A549 (cell line): ENCODE data around the gene ANKFN1. TPM values are rescaled to one million over a fixed set of nuclear protein-coding genes. Genes with fewer than 3 reads are reported as not detected.
"Not testable (repeated sequence)": the region's sequence is repeated elsewhere in the genome, so short reads cannot be mapped to it uniquely, and the experiment has no call there.

Source experiments
- ATAC-seq, 2 experiments: fragments of 200-7000 bp in 1 of 2; fragments of >200 bp in 1 of 2; cut with Nextera tagmentation in 1 of 2; cut with Tn5 transposase in 1 of 2; 3 replicates each; pipeline versions ENCODE4 v1.8.0 to v1.9.1; 2018 to 2020; ENCODE audit warnings: mild to moderate bottlenecking in 1 of 2, moderate library complexity in 1 of 2
- CTCF ChIA-PET: fragments of 300-600 bp; sonication (Branson Sonifier 250); formaldehyde crosslinking; extraction: SDS; loops from one replicate; lab custom pipeline; 2021; ENCODE audit warnings: antibody characterized with exemption, inconsistent platforms; lab: Yijun Ruan, JAX
- POLR2A ChIA-PET: fragments of 350-600 bp; formaldehyde crosslinking; extraction: SDS; loops from one replicate; lab custom pipeline; 2021; ENCODE audit warnings: antibody characterized with exemption, inconsistent platforms; lab: Yijun Ruan, JAX
- DNase-seq, 2 experiments: peaks; one replicate each; pipeline versions ENCODE4 v3.0.0 to v3.0.0-alpha.2; 2011 to 2016; ENCODE audit warnings: low read depth in 1 of 2, low spot score in 1 of 2
- FAIRE-seq: peaks from 2 replicates; lab custom pipeline; 2011; peaks lifted over from hg19 to GRCh38; lab: Jason Lieb, UNC
- H3K27ac ChIP-seq, 2 experiments: fragments of >200 bp; sonication (Bioruptor Twin); formaldehyde crosslinking; 3 replicates each; pipeline ENCODE4 v1.5.1; 2016 to 2017
- H3K4me1 ChIP-seq: fragments of >200 bp; sonication (Bioruptor Twin); formaldehyde crosslinking; 3 replicates; pipeline ENCODE4 v1.6.1; 2016
- H3K4me2 ChIP-seq: fragments of >200 bp; sonication (Bioruptor Twin); formaldehyde crosslinking; 3 replicates; pipeline ENCODE4 v1.6.1; 2016
- H3K4me3 ChIP-seq: fragments of >200 bp; sonication (Bioruptor Twin); formaldehyde crosslinking; 3 replicates; pipeline ENCODE4 v1.5.1; 2016
- H3K9me3 ChIP-seq: fragments of >200 bp; sonication (Bioruptor Twin); formaldehyde crosslinking; 3 replicates; pipeline ENCODE4 v1.6.1; 2016
- CHD4 ChIP-seq: fragments of 200-600 bp; sonication (generic); IDR thresholded peaks from 2 replicates; pipeline ENCODE4 v1.6.1; 2016; ENCODE audit warnings: antibody characterized with exemption, mild to moderate bottlenecking, borderline replicate concordance
- EHF ChIP-seq: fragments of 250-450 bp; sonication (Bioruptor Pico); IDR thresholded peaks from 2 replicates; pipeline ENCODE4 v1.5.0; 2020; ENCODE audit warnings: mild to moderate bottlenecking
- EP300 ChIP-seq, 2 experiments: fragments of >200 bp; sonication (Bioruptor Twin); formaldehyde crosslinking; IDR thresholded peaks; 2 replicates in 1 of 2; 3 replicates in 1 of 2; pipeline ENCODE4 v1.6.1; 2016 to 2017
- FOXS1 ChIP-seq: fragments of 250-450 bp; sonication (Bioruptor Pico); IDR thresholded peaks from 2 replicates; pipeline ENCODE4 v1.5.0; 2020; ENCODE audit warnings: mild to moderate bottlenecking, moderate library complexity
- GATA3 ChIP-seq: IDR thresholded peaks from 2 replicates; pipeline ENCODE4 v1.6.1; 2012; ENCODE audit warnings: borderline replicate concordance
- HOXA7 ChIP-seq: fragments of 250-450 bp; sonication (Bioruptor Pico); IDR thresholded peaks from 2 replicates; pipeline ENCODE4 v1.5.0; 2020; ENCODE audit warnings: mild to moderate bottlenecking, moderate library complexity
- HOXB5 ChIP-seq: fragments of 250-450 bp; sonication (Bioruptor Pico); IDR thresholded peaks from 2 replicates; pipeline ENCODE4 v1.5.0; 2020; ENCODE audit warnings: mild to moderate bottlenecking, moderate library complexity
- JUN ChIP-seq, 2 experiments: fragments of >200 bp; sonication (Bioruptor Twin); formaldehyde crosslinking; IDR thresholded peaks; 2 replicates in 1 of 2; 3 replicates in 1 of 2; pipeline ENCODE4 v1.6.1; 2016 to 2017
- JUNB ChIP-seq: fragments of >200 bp; sonication (Bioruptor Twin); formaldehyde crosslinking; IDR thresholded peaks from 2 replicates; pipeline ENCODE4 v1.6.1; 2016
- KDM5A ChIP-seq: fragments of 200-600 bp; sonication (generic); IDR thresholded peaks from 2 replicates; pipeline ENCODE4 v1.6.1; 2016; ENCODE audit warnings: antibody characterized with exemption, mild to moderate bottlenecking
- MAFK ChIP-seq: fragments of 450-650 bp; IDR thresholded peaks from 2 replicates; pipeline ENCODE4 v1.6.1; 2014; ENCODE audit not compliant: partially characterized antibody
- NFE2L2 ChIP-seq: fragments of 150-350 bp; conservative IDR thresholded peaks from 2 replicates; pipeline ENCODE4 v1.6.1; 2014; ENCODE audit warnings: low read length
- PHF8 ChIP-seq: fragments of 200-600 bp; sonication (generic); IDR thresholded peaks from 2 replicates; pipeline ENCODE4 v1.6.1; 2016; ENCODE audit warnings: low read depth, mild to moderate bottlenecking, antibody characterized with exemption, moderate library complexity, borderline replicate concordance
- POLR2AphosphoS2 ChIP-seq: conservative IDR thresholded peaks from 2 replicates; pipeline ENCODE4 v1.6.1; 2012; ENCODE audit warnings: low read length, improper control_type of control experiment, inconsistent platforms
- RAD21 ChIP-seq, 2 experiments: fragments of >200 bp in 1 of 2; sonication (Bioruptor Twin) in 1 of 2; formaldehyde crosslinking in 1 of 2; IDR thresholded peaks in 1 of 2; conservative IDR thresholded peaks in 1 of 2; 2 replicates in 1 of 2; 3 replicates in 1 of 2; pipeline ENCODE4 v1.6.1; 2012 to 2018; ENCODE audit warnings: inconsistent platforms in 1 of 2
- RARB ChIP-seq: fragments of 250-450 bp; sonication (Bioruptor Pico); IDR thresholded peaks from 2 replicates; pipeline ENCODE4 v1.8.0; 2021; ENCODE audit warnings: mild to moderate bottlenecking, moderate library complexity
- SMC3 ChIP-seq: fragments of >200 bp; sonication (Bioruptor Twin); formaldehyde crosslinking; IDR thresholded peaks from 3 replicates; pipeline ENCODE4 v1.6.1; 2018; ENCODE audit warnings: inconsistent platforms
- SREBF2 ChIP-seq: fragments of 450-650 bp; IDR thresholded peaks from 2 replicates; pipeline ENCODE4 v1.6.1; 2014; ENCODE audit warnings: mild to moderate bottlenecking, moderate library complexity
- ZFP36 ChIP-seq: fragments of 450-650 bp; IDR thresholded peaks from 2 replicates; pipeline ENCODE4 v1.6.1; 2014; ENCODE audit warnings: borderline replicate concordance; ENCODE audit not compliant: partially characterized antibody
- WGBS: methylation state at CpG from one replicate; pipeline ENCODE4 v1.1.6; 2017; ENCODE audit errors: missing lambda C conversion rate; 5-methylcytosine and 5-hydroxymethylcytosine counted together
- polyA plus RNA-seq, 4 experiments: library from polyadenylated mRNA; depleted of rRNA in 3 of 4; stranded (reverse); fragments of >200 nt; fragmentation: RNase III in 1 of 4; extraction: RNeasy Plus Mini Kit Qiagen cat#74134 plus additional on column Dnase treatment in 1 of 4; gene quantifications; 2 replicates in 3 of 4; 3 replicates in 1 of 4; pipeline ENCODE4 v1.2.3, GENCODE V29; 2011 to 2017
- TF ChIP-seq, protein P1 (sequence below): fragments of 150-350 bp; IDR thresholded peaks from 2 replicates; pipeline ENCODE4 v1.6.1; 2014; ENCODE audit warnings: low read depth, mild to moderate bottlenecking, low read length

Gene ANKFN1
- polyA plus RNA-seq, 2 of the 4 experiments (the other 2 are of a cell fraction): 0.37 TPM; not detected in 1

DNA sequence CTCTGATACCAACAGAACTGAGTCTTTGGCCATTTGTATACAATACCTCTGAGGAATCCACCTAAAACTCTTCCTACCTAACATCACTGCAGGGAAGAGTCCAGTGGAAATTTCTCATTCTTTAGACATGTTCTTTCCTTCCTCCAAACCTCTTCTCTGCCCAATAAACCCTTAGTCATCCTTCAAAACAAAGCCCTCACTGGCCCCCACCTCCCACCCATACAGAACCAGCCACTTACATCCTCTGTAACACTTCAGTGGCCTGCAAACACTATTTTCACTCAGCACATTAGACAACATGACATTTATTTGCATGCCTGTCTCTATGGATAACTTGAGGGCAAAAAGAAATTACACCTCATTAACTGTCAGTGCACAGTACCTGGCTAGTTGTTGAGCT lies 239.9 kb downstream of the ANKFN1 start:
- no peak overlapping the region for H3K4me2 ChIP-seq
- no peaks in the 10 kb centered on the region for H3K4me1 ChIP-seq
- ChIA-PET CTCF (no interaction called here), POLR2A (no interaction called here)
- H3K27ac ChIP-seq: no peak overlapping the region
- no peaks in the 10 kb centered on the region for H3K9me3 ChIP-seq
- no peak overlapping the region for H3K4me3 ChIP-seq
- DNase-seq (no peak), FAIRE-seq (no peak), ATAC-seq (no peak)
- TF ChIP-seq GATA3: no peak
- no peak for TF ChIP-seq PHF8
- TF ChIP-seq, protein P1, sequence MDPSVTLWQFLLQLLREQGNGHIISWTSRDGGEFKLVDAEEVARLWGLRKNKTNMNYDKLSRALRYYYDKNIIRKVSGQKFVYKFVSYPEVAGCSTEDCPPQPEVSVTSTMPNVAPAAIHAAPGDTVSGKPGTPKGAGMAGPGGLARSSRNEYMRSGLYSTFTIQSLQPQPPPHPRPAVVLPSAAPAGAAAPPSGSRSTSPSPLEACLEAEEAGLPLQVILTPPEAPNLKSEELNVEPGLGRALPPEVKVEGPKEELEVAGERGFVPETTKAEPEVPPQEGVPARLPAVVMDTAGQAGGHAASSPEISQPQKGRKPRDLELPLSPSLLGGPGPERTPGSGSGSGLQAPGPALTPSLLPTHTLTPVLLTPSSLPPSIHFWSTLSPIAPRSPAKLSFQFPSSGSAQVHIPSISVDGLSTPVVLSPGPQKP: no peak
- TF ChIP-seq KDM5A: no peak
- TF ChIP-seq SREBF2: no peak
- no peak for TF ChIP-seq EP300 (IDR thresholded peaks at IDR 0.05)

DNA sequence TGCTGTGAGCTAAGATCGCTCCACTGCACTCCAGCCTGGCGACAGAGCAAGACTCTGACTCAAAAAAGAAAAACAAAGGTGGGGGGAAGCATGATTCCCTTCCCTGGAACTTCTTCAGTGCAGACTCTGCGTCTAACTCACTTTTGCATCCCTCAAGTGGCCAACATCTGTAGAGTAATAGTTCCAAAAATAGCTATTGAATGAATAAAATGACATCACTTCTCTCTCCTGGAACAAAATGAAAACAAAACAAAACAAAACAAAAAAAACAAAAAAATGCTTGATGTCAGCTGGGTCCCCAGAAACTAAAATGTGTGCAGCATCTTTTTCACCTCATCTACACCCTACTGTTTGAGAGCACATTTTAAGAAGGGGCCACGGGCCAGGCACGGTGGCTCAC lies 242.5 kb downstream of the ANKFN1 start:
- CTCF ChIA-PET: interaction anchor here (0.7 kb wide), 1 partner anchor 108 kb away, joined by 3 read pairs; no protein-coding TSS in a partner anchor
- no peak for TF ChIP-seq FOXS1 (CRISPR knock-in tag)
- no peak for TF ChIP-seq NFE2L2
- TF ChIP-seq ZFP36: no peak
- no peak for TF ChIP-seq PHF8
- no peak for TF ChIP-seq HOXB5 (CRISPR knock-in tag)
- TF ChIP-seq EP300 (IDR thresholded peaks at IDR 0.05): no peak
- no peak for TF ChIP-seq JUNB
- TF ChIP-seq JUN (IDR thresholded peaks at IDR 0.05): no peak
- 19% methylated on average over 5 of the region's 5 CpGs for WGBS

DNA sequence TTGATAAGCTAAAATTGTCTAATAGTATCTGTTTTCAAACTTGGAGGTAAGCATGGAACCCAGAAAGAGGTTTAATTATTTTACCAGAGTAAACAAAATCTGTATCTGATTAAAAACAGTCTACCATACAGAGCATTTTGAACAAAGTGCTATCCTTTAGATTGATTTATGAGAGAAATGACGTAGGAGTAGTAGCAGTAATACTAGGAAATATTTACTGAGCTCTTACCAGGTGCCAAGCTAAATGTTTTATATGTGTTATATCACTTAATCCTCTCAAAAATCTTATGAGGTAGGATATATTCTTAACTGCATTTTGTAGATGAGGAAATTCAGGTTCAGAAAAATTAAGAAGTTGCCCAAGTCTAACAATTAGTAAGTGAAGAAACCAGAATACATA lies 253.8 kb downstream of the ANKFN1 start:
- no peak for FAIRE-seq
- CTCF ChIA-PET: no interaction called here
- POLR2A ChIA-PET: no interaction called here

More for the DNA sequence above, 242.5 kb downstream of the ANKFN1 start:
- H3K4me2 ChIP-seq: no peak overlapping the region
- H3K4me1 ChIP-seq: no peaks in the 10 kb centered on the region
- POLR2A ChIA-PET: no interaction called here
- FAIRE-seq: no peak
- no peak for ATAC-seq
- H3K9me3 ChIP-seq: no peaks in the 10 kb centered on the region
- DNase-seq: no peak
- H3K27ac ChIP-seq: no peak overlapping the region
- no peak overlapping the region for H3K4me3 ChIP-seq

DNA sequence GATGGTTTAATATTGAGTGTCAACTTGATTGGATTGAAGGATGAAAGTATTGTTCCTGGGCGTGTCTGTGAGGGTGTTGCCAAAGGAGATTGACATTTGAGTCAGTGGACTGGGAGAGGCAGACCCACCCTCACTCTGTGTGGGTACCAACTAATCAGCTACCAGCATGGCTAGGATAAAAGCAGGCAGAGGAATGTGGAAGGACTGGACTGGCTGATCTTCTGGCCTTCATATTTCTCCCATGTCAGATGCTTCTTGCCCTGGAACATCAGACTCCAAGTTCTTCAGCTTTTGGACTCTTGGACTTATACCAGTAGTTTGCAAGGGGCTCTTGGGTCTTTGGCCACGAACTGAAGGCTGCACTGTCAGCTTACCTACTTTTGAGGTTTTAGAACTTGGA lies 259.1 kb downstream of the ANKFN1 start:
- CTCF ChIA-PET: not testable (repeated sequence)

More for the DNA sequence above, 253.8 kb downstream of the ANKFN1 start:
- WGBS: 15% methylated on average over 1 of the region's 1 CpG
- Histone ChIP-seq H3K4me3 (no peak overlapping the region), H3K27ac (no peak overlapping the region), H3K9me3 (no peaks in the 10 kb centered on the region), H3K4me2 (no peak overlapping the region), H3K4me1 (no peaks in the 10 kb centered on the region)
- TF ChIP-seq HOXA7 (CRISPR knock-in tag) (no peak), CHD4 (no peak), POLR2AphosphoS2 (no peak), JUNB (no peak), SMC3 (no peak), RAD21 (conservative IDR thresholded peaks at IDR 0.05 in 1 of 2, IDR thresholded peaks at IDR 0.05 in 1 of 2) (no peak), MAFK (no peak), RARB (CRISPR knock-in tag) (no peak), EHF (CRISPR knock-in tag) (no peak), SREBF2 (no peak)
- no peak for DNase-seq
- no peak for ATAC-seq

More for the DNA sequence above, 259.1 kb downstream of the ANKFN1 start:
- DNase-seq, H3K4me3 ChIP-seq, POLR2A ChIA-PET, H3K4me2 ChIP-seq, ATAC-seq, H3K4me1 ChIP-seq, H3K27ac ChIP-seq, H3K9me3 ChIP-seq, FAIRE-seq: not testable (repeated sequence)
- WGBS: 0% methylated on average over 2 of the region's 2 CpGs
